SK-N-SH (cell line): Measurements from ENCODE around the gene SH3GL2.

Experiments
- CTCF ChIP-seq: fragments of 200-600 bp; sonication (generic); IDR thresholded peaks from 2 replicates; pipeline ENCODE4 v1.6.1; 2017; ENCODE audit warnings: antibody characterized with exemption, mild to moderate bottlenecking, moderate library complexity
- EP300 ChIP-seq, 2 experiments: IDR thresholded peaks; 2 replicates each; pipeline versions ENCODE4 v1.4.0 to v1.6.1; 2012; ENCODE audit warnings: borderline replicate concordance in 1 of 2, low read depth in 1 of 2, low read length in 1 of 2
- GABPA ChIP-seq: IDR thresholded peaks from 2 replicates; pipeline ENCODE4 v1.4.0; 2012; ENCODE audit warnings: low read depth, mild to moderate bottlenecking
- IRF3 ChIP-seq: fragments of 150-350 bp; IDR thresholded peaks from 2 replicates; pipeline ENCODE4 v1.6.1; 2016; ENCODE audit warnings: mild to moderate bottlenecking, low read depth, low read length
- MAX ChIP-seq: IDR thresholded peaks from 2 replicates; pipeline ENCODE4 v1.4.0; 2012; ENCODE audit warnings: low read depth
- NRF1 ChIP-seq: IDR thresholded peaks from 2 replicates; pipeline ENCODE4 v1.6.1; 2012; ENCODE audit warnings: low read depth, mild to moderate bottlenecking, low read length
- POLR2AphosphoS5 ChIP-seq: IDR thresholded peaks from 2 replicates; pipeline ENCODE4 v1.6.1; 2012; ENCODE audit warnings: low read depth, low read length
- REST ChIP-seq: IDR thresholded peaks from 2 replicates; pipeline ENCODE4 v1.6.1; 2012; ENCODE audit warnings: mild to moderate bottlenecking, low read depth, low read length, moderate library complexity
- SIN3A ChIP-seq: IDR thresholded peaks from 2 replicates; pipeline ENCODE4 v1.6.1; 2012; ENCODE audit warnings: low read depth, mild to moderate bottlenecking, low read length, moderate library complexity, borderline replicate concordance
- TEAD4 ChIP-seq: IDR thresholded peaks from 2 replicates; pipeline ENCODE4 v1.4.0; 2012; ENCODE audit warnings: mild to moderate bottlenecking, borderline replicate concordance; ENCODE audit not compliant: insufficient read depth

GRCh38 chr9:17824191-17824590 lies 245.3 kb downstream of the SH3GL2 start:
- TF ChIP-seq CTCF: peak; percentile 15; the same call in 1 of the 2 replicates
- TF ChIP-seq SIN3A: no peak
- peak; percentile 38; the same call in 1 of the 2 replicates for TF ChIP-seq TEAD4
- no peak for TF ChIP-seq POLR2AphosphoS5
- TF ChIP-seq IRF3: no peak
- TF ChIP-seq GABPA: no peak
- no peak for TF ChIP-seq MAX
- TF ChIP-seq EP300 (IDR thresholded peaks at IDR 0.05; ENCODE audit: borderline replicate concordance in 1 of 2, low read depth in 1 of 2, low read length in 1 of 2): no peak
- no peak for TF ChIP-seq NRF1
- TF ChIP-seq REST: no peak
